DOHH2 (cell line): ENCODE measurements around the gene NAPB.

Experiments used
- H3F3A ChIP-seq: fragments of 200-600 bp; sonication (generic), shearing (Covaris generic); 2 replicates; pipeline ENCODE4 v1.6.0; 2016; ENCODE audit warnings: antibody characterized with exemption, mild to moderate bottlenecking; ENCODE audit not compliant: control insufficient read depth, insufficient read depth
- H3K27ac ChIP-seq: fragments of 200-600 bp; sonication (generic); 2 replicates; pipeline ENCODE4 v1.5.1; 2014; ENCODE audit warnings: low read depth, mild to moderate bottlenecking, low read length, moderate library complexity
- H3K27me3 ChIP-seq: fragments of 200-600 bp; sonication (generic); 2 replicates; pipeline ENCODE4 v1.6.1; 2014; ENCODE audit warnings: mild to moderate bottlenecking, low read length, mixed read lengths; ENCODE audit not compliant: control insufficient read depth
- H3K36me3 ChIP-seq: fragments of 200-600 bp; sonication (generic); 2 replicates; pipeline ENCODE4 v1.6.1; 2014; ENCODE audit warnings: mild to moderate bottlenecking, low read length, moderate library complexity, mixed read lengths; ENCODE audit not compliant: control insufficient read depth
- H3K4me1 ChIP-seq: fragments of 200-600 bp; sonication (generic); 2 replicates; pipeline ENCODE4 v1.6.1; 2014; ENCODE audit warnings: mild to moderate bottlenecking, low read length, mixed read lengths; ENCODE audit not compliant: control insufficient read depth
- H3K4me2 ChIP-seq: fragments of 200-600 bp; sonication (generic); 2 replicates; pipeline ENCODE4 v1.6.0; 2014; ENCODE audit warnings: mild to moderate bottlenecking, low read length, moderate library complexity
- H3K4me3 ChIP-seq: fragments of 200-600 bp; sonication (generic); 2 replicates; pipeline ENCODE4 v1.5.1; 2014; ENCODE audit warnings: mild to moderate bottlenecking, low read length, mixed read lengths
- H3K79me2 ChIP-seq: fragments of 200-600 bp; sonication (generic); 2 replicates; pipeline ENCODE4 v1.6.1; 2014; ENCODE audit warnings: mild to moderate bottlenecking, low read length, mixed read lengths; ENCODE audit not compliant: control insufficient read depth
- H3K9me2 ChIP-seq: fragments of 200-600 bp; sonication (generic); replicated peaks from 2 replicates; pipeline ENCODE4 v1.6.1; 2014; ENCODE audit warnings: mild to moderate bottlenecking, low read length, mixed read lengths; ENCODE audit not compliant: control insufficient read depth
- H3K9me3 ChIP-seq: fragments of 200-600 bp; sonication (generic); 2 replicates; pipeline ENCODE4 v1.6.1; 2014; ENCODE audit warnings: antibody characterized with exemption, low read length, mixed read lengths; ENCODE audit not compliant: control insufficient read depth, insufficient read depth
- H4K20me1 ChIP-seq: fragments of 200-600 bp; sonication (generic); 2 replicates; pipeline ENCODE4 v1.6.0; 2014; ENCODE audit warnings: low read depth, mild to moderate bottlenecking, antibody characterized with exemption, low read length, moderate library complexity; ENCODE audit not compliant: control insufficient read depth, insufficient read depth
- EZH2phosphoT487 ChIP-seq: fragments of 200-600 bp; sonication (generic); IDR thresholded peaks from 2 replicates; pipeline ENCODE4 v1.6.1; 2017; ENCODE audit warnings: borderline replicate concordance, mild to moderate bottlenecking, antibody characterized with exemption, low read length, moderate library complexity, mixed read lengths
- TF ChIP-seq, protein P1 (sequence below): fragments of 200-600 bp; sonication (generic); IDR thresholded peaks from one replicate; pipeline ENCODE4 v1.5.1; 2014; ENCODE audit warnings: antibody characterized with exemption, mild to moderate bottlenecking, low read depth, low read length; ENCODE audit not compliant: poor library complexity, severe bottlenecking

The NAPB gene

DNA sequence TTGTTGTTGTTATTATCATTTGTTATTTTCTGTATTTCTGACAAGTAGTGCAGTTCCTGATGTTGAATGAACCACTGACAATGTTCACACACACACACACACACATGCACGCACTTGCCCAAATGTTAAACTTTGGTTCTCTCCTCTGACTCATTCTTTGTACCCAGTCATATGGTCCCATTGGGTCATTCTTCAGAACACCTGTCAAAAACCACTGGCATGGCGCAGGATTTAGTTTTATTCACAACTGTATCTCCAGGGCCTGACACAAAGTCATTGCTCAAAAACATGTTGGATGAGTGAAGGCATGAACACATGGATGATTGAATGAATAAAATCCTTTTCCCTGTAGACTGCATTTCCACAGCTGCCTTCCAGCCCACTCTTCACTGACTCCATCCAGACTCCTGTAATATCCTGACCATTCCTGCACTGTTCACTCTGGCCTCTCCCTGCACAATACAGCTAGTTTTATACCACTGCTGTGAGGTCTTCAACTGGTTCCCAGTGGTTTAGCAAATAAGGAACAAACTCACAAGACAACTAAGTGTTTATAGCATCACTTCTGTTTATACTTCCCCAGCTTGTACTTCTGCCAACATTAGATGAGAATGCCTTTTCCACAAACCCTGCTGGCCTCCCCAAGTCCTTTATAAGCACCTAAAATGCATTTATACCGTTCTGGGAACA is 38.3 kb upstream of the NAPB start:
- Histone ChIP-seq H3K4me2 (no peak overlapping the region), H3K9me3 (no peaks in the 10 kb centered on the region), H3K27me3 (no peaks in the 10 kb centered on the region), H3F3A (no peaks in the 10 kb centered on the region), H3K4me3 (no peak overlapping the region), H4K20me1 (no peaks in the 10 kb centered on the region), H3K36me3 (no peaks in the 10 kb centered on the region), H3K79me2 (no peaks in the 10 kb centered on the region), H3K27ac (no peak overlapping the region), H3K4me1 (no peaks in the 10 kb centered on the region), H3K9me2 (no peaks in the 10 kb centered on the region)
- TF ChIP-seq, protein P1, sequence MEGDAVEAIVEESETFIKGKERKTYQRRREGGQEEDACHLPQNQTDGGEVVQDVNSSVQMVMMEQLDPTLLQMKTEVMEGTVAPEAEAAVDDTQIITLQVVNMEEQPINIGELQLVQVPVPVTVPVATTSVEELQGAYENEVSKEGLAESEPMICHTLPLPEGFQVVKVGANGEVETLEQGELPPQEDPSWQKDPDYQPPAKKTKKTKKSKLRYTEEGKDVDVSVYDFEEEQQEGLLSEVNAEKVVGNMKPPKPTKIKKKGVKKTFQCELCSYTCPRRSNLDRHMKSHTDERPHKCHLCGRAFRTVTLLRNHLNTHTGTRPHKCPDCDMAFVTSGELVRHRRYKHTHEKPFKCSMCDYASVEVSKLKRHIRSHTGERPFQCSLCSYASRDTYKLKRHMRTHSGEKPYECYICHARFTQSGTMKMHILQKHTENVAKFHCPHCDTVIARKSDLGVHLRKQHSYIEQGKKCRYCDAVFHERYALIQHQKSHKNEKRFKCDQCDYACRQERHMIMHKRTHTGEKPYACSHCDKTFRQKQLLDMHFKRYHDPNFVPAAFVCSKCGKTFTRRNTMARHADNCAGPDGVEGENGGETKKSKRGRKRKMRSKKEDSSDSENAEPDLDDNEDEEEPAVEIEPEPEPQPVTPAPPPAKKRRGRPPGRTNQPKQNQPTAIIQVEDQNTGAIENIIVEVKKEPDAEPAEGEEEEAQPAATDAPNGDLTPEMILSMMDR = no peak
- no peak for TF ChIP-seq EZH2phosphoT487

DNA sequence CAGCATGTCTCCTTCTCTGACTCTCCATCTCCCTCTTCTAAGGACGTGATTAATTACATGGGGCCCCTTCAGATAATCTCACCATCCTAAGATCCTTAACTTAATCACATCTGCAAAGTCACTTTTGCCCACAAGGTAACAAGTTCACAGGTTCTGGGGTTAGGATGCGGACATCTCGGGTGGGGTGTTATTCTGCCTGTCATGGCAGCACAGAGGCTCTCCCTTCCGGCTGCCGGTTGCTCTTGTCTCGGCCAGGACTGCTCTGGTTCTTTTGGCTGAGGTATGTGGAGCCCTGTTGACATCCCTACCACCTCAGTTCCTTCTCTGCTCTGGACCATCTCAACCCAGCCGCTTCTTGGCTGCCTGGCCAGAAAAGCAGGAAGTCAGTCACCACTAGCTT is 35.6 kb upstream of the NAPB start:
- Histone ChIP-seq H3K9me3 (no peaks in the 10 kb centered on the region), H4K20me1 (no peaks in the 10 kb centered on the region), H3K79me2 (no peaks in the 10 kb centered on the region), H3K27ac (no peak overlapping the region), H3K27me3 (no peaks in the 10 kb centered on the region), H3K4me3 (no peak overlapping the region), H3F3A (no peaks in the 10 kb centered on the region), H3K4me1 (no peaks in the 10 kb centered on the region), H3K36me3 (no peaks in the 10 kb centered on the region), H3K9me2 (no peaks in the 10 kb centered on the region), H3K4me2 (no peak overlapping the region)
- TF ChIP-seq, protein P1 = no peak

DNA sequence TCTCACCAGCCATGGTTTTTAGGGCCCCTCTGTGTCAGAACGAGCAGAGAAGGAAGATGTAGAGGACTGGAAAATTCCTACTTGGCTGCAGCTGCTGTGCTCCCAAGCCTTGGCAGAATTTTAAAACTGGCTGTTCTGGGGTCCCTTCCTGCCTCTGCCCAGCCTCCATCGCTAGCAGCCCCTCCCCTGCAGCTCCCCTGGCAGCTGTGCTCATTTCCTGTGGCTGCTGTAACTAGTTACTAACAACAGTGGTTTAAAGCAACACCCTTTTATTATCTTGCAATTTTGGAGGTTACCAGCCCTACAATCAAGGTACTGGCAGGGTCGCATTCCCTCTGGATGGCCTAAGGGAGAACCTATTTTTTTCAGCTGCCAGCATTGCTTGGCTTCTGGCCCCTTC is 35.1 kb upstream of the NAPB start:
- Histone ChIP-seq H3K4me1 (no peaks in the 10 kb centered on the region), H4K20me1 (no peaks in the 10 kb centered on the region), H3K79me2 (no peaks in the 10 kb centered on the region), H3K27me3 (no peaks in the 10 kb centered on the region), H3K27ac (no peak overlapping the region), H3K4me2 (no peak overlapping the region), H3F3A (no peaks in the 10 kb centered on the region), H3K9me2 (no peaks in the 10 kb centered on the region), H3K36me3 (no peaks in the 10 kb centered on the region), H3K9me3 (no peaks in the 10 kb centered on the region), H3K4me3 (no peak overlapping the region)
- no peak for TF ChIP-seq EZH2phosphoT487
- TF ChIP-seq, protein P1 = no peak

DNA sequence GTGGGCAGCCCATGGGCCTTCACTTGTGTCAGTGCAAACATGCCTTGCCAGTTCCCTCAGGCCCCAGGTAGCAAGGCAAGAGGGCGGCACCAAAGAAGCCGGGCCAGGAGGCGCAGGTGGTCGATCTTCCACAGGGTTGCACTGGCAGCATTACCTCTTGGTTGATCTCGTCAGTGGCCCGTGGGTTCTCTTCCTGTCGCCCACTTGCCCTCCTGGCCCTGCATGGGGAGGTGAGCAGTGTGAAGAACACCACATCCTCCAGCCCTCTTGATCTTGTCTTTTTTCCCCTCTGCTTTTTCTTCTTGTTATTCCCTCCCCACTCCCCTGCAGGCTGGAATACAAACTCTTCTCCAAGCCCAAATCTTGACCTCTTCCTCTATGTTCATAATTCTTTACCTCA is 34.4 kb upstream of the NAPB start:
- Histone ChIP-seq H3K9me3 (no peaks in the 10 kb centered on the region), H3K27me3 (no peaks in the 10 kb centered on the region), H3K79me2 (no peaks in the 10 kb centered on the region), H3K36me3 (no peaks in the 10 kb centered on the region), H3F3A (no peaks in the 10 kb centered on the region), H3K27ac (no peak overlapping the region), H3K9me2 (no peaks in the 10 kb centered on the region), H3K4me3 (no peak overlapping the region), H3K4me2 (no peak overlapping the region), H3K4me1 (no peaks in the 10 kb centered on the region), H4K20me1 (no peaks in the 10 kb centered on the region)
- TF ChIP-seq EZH2phosphoT487 = no peak
- TF ChIP-seq, protein P1 = no peak
